HG03103 (cell line): ENCODE measurements around the gene TSPAN18.
A peak's percentile ranks its signal among the peaks of the same experiment; 100 is the strongest.

Source experiments
- ATAC-seq: cut with Tn5 transposase; IDR thresholded peaks from one replicate; pipeline ENCODE4 v1.9.1; 2021; ENCODE audit warnings: low read depth; ENCODE audit not compliant: unreplicated experiment

The TSPAN18 gene

DNA sequence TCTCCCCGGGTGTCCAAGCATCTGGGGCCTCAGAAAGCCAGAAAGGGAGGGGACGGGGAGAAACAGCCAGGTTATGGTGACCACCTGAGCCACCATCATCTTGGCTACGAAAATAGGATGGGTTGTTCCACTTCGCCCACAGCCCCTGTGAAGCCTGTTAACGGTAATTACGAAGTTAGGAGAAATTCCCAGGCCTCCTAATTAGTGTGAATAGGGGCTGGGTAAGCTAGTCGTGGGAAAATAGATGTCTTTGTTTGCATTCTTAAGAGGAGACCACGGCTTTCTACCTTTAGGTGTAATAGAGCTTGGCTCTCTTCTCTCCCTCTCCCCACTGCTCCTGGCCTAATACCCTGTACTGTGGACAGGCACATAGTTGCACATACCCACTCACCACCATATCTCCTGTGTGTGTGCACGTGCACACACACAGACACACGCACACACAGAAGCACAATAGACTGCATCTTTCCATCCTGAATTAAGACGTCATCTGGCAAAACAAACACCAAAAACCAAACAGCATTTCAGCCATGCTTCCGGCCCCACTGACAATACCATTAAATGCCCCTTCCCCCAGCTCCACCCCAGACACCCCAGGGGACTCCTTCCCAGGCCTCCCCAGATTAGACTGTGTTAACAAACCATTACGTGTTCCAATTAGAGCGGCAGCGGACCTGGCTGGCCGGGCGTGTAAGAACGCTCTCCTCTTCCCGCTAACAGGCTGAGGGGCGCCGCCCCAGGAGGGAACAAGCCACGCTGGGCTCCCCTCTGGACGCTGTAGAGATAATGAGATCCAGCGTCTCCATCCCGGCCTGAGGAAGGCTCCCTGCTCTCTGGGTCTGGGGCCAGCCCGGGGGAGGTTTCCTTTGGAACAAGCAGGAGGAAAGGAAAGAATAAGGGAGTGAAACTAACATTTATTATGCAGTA, 151.1 kb downstream of the TSPAN18 start:
- no peak for ATAC-seq

DNA sequence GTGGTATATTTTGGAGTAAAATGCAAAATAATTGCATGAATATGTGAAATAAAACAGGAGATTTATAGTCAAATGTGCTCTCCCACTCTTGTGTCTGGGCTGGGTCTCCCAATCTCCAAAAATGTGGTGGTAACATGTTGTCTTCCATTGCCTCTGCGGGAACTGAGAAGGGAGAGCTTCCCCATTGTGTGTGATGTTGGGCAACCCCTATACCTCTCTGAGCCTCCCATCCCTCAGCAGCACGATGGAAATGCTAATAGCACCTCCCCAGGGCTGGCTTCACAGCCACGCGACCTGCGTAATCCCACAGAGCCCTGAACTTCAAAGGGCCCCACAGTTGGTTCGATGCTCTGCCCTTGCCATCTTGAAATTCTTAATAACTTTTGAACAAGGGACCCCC, 151.9 kb downstream of the TSPAN18 start:
- ATAC-seq: no peak

DNA sequence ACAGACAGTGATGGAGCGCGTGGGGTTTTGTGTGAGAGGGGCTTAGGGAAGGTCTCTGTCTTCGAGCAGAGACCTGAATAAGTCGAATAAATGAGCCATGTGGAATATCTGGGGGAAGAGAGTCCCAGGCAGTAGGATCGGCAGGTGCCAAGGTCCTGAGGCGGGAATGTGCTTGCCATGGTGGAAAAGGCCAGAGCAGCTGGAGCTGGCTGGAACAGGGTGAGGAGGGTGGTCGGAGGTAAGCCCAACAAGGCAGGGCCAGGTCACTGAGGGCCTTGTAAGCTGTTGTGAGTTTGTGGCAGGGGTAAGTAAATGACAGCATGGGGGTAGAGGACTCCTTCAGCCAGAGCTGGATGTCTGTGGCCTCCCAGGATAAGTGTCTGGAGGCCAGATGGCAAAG, 152.7 kb downstream of the TSPAN18 start:
- no peak for ATAC-seq

DNA sequence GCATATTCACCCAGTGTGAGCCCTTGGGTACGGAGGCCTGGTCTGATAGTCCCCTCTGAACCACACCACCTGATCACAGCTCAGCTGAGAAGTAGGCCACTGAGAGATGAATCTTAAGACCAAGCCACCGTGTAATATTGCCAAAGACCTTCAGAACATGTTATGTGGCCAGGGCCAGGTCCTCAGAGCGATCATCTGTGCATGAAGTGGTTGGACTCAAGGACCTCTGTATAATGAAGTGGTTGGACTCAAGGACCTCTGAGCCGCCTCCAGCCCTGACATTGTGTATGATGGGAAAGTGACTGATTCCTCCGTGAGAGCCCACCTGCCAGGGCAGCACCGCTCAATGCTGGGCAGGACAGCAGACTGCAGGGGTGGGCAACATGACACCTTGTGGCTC, 153.7 kb downstream of the TSPAN18 start:
- ATAC-seq: no peak

DNA sequence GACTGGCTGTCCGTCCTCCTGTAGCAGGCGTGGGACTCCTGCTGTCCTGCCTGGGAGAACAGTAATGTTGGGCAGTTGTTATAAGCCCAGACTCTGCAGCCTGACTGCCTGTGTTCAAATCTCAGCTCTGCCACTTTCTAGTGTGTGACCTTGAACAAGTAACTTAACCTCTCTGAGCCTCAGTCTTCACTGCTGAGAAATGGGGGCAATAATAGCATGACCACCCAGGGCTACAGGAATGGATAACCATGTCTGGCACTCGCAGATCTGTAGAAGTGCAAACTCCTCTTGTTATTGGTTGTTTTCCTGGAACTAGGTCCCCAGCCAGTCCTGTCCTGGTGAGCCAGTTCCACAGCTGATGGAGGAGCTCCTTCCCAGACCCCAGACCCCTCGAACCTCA, 154.2 kb downstream of the TSPAN18 start:
- ATAC-seq: no peak

GRCh38 chr11:44883277-44883676, 156.5 kb downstream of the TSPAN18 start:
- no peak for ATAC-seq

DNA sequence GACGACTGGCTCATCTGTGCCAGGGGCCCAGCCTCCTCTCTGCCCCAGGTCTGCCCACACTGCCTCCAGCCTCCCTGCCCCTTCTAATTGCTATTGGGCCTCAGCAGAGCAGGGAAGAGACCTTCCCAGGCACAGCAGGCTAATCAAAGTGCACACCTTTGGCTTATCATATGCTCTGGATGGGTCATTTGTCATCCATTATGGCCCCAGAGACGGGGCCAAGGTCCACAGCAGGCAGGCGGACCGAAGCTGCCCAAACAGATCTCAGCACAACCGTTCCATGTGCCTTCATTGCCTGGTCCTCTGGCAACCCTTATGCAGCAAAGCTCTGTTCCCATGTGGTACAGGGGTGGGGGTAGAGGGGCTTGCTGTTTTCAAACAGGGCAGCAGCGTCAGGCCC, 157.3 kb downstream of the TSPAN18 start:
- no peak for ATAC-seq

- ATAC-seq: no peak
Observed at GRCh38 chr11:44885065-44885810, 158.5 kb downstream of the TSPAN18 start.

DNA sequence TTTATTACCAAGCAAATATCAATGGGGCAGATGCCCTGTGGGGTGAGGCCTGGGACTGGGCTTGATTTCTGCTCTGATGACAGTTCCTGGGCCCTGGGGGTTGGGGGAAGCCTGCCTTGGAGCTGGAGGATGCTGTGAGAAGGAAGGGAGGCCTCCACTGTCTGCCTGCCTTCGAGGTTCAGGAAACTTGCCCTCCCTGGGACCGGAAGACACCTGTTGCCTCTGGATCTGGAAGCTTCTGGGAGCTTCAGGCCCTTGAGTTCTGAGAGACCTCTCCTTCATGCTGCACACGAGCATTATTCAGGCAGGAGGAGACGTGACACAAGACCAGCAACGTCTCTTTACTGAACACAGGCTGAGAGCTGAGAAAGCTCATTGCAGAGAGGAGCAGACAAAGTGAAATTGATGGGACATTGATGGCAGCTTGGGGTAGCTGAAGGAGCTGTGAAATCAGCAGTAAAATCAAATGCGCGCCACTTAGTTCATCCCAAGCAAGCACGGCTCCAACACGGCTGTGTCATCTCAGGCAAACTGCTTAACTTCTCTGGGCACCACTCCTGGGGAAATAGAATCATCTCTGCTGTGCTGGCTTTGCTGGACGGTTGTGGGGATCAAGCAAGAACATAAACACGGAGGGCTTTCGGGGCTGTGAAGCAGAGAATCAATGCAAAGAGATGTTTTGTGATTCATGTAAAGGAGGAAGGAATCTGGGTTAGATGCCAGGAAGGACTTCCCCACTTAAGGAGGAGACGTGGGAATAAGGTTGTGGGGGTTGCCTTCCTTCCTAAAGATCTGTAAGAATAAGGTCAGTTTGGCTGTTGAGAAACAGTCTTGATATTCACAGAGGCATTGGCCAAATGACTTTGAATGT, 159.4 kb downstream of the TSPAN18 start:
- no peak for ATAC-seq

DNA sequence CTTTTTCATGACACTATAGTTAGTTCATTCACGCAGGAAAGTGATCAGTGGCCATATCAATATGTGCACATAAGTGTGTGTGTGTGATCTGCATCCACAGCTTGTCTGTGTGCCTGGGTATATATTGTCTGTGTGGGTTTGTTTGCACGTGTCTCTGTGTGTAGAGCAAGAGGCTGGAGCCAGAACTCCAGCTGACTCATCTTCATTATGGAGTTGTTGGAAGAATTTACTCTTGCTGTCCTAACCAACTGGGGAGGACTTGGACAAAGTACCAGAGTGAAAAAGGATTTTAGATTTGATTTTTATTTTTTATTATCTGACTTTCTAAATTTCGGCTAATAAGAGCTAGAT, 160.0 kb downstream of the TSPAN18 start:
- no peak for ATAC-seq

DNA sequence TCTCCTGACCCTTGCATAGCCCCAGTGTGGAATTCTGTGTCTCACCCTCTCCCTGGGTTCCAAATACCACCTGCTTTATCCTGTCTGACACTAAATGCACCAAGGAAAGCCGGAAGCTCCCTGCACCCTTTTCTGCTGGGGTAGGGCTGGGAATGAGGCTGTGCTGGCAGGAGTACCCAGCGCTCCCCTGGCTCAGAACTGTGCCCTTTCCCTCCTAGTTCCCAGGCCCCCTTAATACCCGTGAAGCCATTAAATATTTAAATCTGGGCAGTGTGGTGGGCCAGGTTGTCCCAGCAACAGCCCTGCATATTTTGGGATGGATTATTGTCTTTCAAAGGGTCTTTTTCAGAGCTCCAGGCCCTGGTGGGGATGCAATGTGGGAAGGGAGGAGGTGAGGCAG, 160.9 kb downstream of the TSPAN18 start:
- no peak for ATAC-seq

GRCh38 chr11:44889266-44889665, 162.5 kb downstream of the TSPAN18 start:
- no peak for ATAC-seq

- no peak for ATAC-seq
Observed at GRCh38 chr11:44892843-44893242, 166.1 kb downstream of the TSPAN18 start.

DNA sequence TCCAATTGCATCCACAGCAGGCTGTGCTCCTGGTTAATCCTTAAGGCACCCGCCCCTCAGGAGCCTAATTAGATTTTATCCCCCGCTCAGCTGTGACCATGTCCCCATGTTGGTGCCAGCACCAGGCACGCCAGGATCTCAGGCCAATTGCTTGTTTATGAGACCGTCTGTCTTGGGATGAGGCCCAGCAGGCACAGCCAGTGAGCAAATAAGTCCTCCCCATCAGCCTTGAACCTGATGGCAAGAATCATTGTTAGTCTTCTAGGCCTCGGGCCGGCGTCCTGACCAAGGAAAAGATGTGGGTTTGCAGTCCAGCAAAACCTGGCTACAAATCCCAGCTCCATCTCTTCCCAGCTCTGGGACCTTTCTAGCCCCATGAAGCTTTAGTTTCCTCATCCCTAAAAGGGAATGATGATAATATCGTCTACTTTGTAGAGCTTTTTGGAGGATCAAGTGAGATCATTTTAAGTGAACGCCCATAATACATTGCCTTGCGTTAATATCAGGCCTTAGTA, 166.6 kb downstream of the TSPAN18 start:
- no peak for ATAC-seq

DNA sequence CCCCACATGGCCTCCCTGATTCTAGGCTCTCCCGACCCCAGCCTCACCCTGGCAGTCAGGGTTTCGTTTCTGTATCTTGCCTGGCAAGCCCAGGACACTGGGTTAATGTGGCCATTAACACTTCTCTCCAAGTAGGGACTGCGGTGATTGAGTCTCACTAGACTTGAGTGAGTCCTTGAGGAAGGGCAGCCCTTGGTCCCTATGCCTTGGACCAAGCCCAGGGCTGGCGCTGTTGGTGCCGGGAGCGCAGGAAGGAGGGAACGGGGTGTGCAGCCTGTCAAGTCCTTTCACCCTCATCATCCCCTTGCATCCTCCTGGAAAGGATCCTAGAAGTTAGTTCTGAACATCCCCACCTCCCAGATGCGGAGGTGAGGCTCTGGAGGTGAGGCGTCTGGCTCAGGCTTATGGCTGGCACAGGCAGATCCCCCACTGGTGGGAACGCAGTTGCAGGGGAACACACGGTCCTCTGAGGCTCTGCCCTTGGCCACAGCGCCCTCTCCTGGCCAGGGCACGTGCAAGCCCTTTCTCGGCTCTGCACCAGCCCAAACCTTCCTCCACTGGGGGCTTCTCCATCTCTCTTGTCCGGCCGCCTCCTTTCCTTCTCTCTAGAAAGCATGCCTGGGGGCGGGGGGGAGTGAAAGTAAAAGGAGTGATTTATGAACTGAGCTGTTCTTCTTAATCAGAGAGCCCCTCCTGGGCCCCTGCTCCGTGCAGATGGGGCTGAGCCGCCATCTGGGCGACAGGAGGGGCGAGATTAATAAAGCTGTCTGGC, 167.3 kb downstream of the TSPAN18 start:
- ATAC-seq: peak; percentile 81

DNA sequence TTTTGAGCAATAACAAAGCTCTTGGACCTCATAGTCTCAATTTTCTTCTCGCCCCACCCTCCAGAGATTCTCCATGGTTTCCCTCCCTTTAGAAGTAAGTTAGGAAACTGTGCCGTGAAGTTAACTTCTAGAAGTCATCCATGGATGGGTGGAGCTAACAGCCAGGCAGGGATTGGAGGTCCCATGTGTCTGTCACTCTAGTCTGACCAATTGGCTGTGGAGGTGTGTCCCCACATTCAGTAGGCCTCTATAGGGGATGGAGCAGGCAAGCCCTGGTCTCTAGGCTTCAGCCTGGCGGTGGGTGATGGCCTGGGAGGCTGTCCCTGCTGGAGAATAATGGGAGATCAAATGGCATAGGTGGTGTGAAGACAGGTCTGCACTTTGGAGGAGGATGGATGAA, 173.2 kb downstream of the TSPAN18 start:
- ATAC-seq: no peak

GRCh38 chr11:44901120-44901633, 174.4 kb downstream of the TSPAN18 start:
- ATAC-seq: no peak

DNA sequence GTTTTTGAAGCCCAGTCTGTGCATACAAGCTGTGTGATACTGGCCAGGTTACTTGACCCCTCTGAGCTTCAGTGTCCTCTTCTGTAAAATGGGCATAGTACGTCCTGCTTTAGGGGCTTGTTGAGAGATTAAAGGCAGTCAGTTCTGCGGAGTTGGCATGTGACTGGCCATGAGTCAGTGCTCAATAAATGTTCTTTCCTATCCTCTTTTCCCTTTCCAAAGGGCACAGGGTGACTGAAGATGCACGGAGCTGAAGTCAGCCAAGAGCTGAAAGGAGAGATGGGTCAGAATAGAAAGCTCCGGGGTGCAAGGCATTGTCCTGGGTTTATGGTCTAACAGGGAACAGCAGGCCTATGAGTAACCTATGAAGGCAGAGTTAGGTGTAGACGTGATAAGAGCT, 175.0 kb downstream of the TSPAN18 start:
- ATAC-seq: no peak

GRCh38 chr11:44903035-44903434, 176.3 kb downstream of the TSPAN18 start:
- ATAC-seq: no peak

DNA sequence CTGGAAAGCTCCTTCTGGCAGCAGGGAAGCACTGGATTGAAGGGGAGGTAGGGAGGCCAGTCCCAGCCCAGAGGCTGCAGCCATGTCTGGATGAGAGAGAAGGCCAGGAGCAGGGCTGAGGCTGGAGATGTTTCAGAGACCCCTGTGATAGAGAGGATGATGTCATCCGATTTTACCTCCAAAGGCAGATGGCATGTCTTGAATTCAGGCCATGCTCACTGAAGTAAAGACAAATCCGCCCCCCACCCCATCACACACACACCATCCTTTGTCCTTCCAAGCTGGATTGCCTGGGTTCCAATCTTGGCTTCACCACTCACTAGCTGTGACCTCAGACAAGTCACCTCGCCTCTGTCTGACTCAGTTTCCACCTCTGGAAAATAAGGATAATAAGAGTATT, 176.8 kb downstream of the TSPAN18 start:
- ATAC-seq: no peak
